H4 (cell line): ENCODE data around the gene CORO2B. TPM values are rescaled to one million over a fixed set of nuclear protein-coding genes. Genes with fewer than 3 reads are reported as not detected.

Source experiments
- DNase-seq: peaks from one replicate; pipeline ENCODE4 v3.0.0-alpha.2; 2015; ENCODE audit warnings: low spot score
- total RNA-seq: library from RNA; depleted of rRNA; stranded (reverse); fragments of >200 nt; shearing (Covaris generic); gene quantifications from 2 replicates; pipeline ENCODE4 v1.2.3, GENCODE V29; 2014

The CORO2B gene
- total RNA-seq, 1 experiment from 2014 or later: 0.64 TPM

- no peak for DNase-seq
Measured at GRCh38 chr15:68699124-68699880, 120.5 kb downstream of the CORO2B start.

- DNase-seq: no peak
Measured at GRCh38 chr15:68699881-68700454, 121.2 kb downstream of the CORO2B start.

- peak; percentile 60 for DNase-seq
Measured at GRCh38 chr15:68700455-68701123, 121.8 kb downstream of the CORO2B start.

GRCh38 chr15:68701886-68702285, 123.1 kb downstream of the CORO2B start:
- no peak for DNase-seq

- no peak for DNase-seq
Measured at GRCh38 chr15:68704496-68705021, 125.8 kb downstream of the CORO2B start.

- no peak for DNase-seq
Measured at GRCh38 chr15:68706256-68706655, 127.5 kb downstream of the CORO2B start.

- no peak for DNase-seq
Measured at GRCh38 chr15:68706931-68707330, 128.1 kb downstream of the CORO2B start.

GRCh38 chr15:68707386-68707785, 128.6 kb downstream of the CORO2B start:
- no peak for DNase-seq

GRCh38 chr15:68709876-68710275, 131.1 kb downstream of the CORO2B start:
- no peak for DNase-seq

GRCh38 chr15:68710536-68710935, 131.7 kb downstream of the CORO2B start:
- DNase-seq: no peak

GRCh38 chr15:68711406-68711805, 132.6 kb downstream of the CORO2B start:
- no peak for DNase-seq

- no peak for DNase-seq
Measured at GRCh38 chr15:68712886-68713285, 134.1 kb downstream of the CORO2B start.

- DNase-seq: no peak
Measured at GRCh38 chr15:68713874-68714273, 135.1 kb downstream of the CORO2B start.

GRCh38 chr15:68715111-68715510, 136.3 kb downstream of the CORO2B start:
- no peak for DNase-seq

- no peak for DNase-seq
Measured at GRCh38 chr15:68717951-68718350, 139.2 kb downstream of the CORO2B start.

GRCh38 chr15:68718468-68718867, 139.7 kb downstream of the CORO2B start:
- no peak for DNase-seq

- no peak for DNase-seq
Measured at GRCh38 chr15:68719051-68719450, 140.3 kb downstream of the CORO2B start.

GRCh38 chr15:68719672-68720071, 140.9 kb downstream of the CORO2B start:
- no peak for DNase-seq

- no peak for DNase-seq
Measured at GRCh38 chr15:68721886-68722285, 143.1 kb downstream of the CORO2B start.

GRCh38 chr15:68725736-68726135, 146.9 kb downstream of the CORO2B start:
- DNase-seq: no peak

GRCh38 chr15:68726246-68726645, 147.5 kb downstream of the CORO2B start:
- DNase-seq: no peak

GRCh38 chr15:68729789-68730411, 151.1 kb downstream of the CORO2B start:
- DNase-seq: no peak
